KMS-11 (cell line): ENCODE data around the gene CD6.

Source experiments
- H2AFZ ChIP-seq: fragments of 200-600 bp; sonication (generic); 2 replicates; pipeline ENCODE4 v1.6.1; 2016; ENCODE audit warnings: antibody characterized with exemption, mixed run types, low read depth
- H3K27ac ChIP-seq: fragments of 200-600 bp; sonication (generic); 2 replicates; pipeline ENCODE4 v1.6.1; 2016; ENCODE audit warnings: mild to moderate bottlenecking, mixed run types
- H3K27me3 ChIP-seq: fragments of 200-600 bp; sonication (generic); 2 replicates; pipeline ENCODE4 v1.6.1; 2017; ENCODE audit warnings: mild to moderate bottlenecking, low read depth, mixed run types, moderate library complexity; ENCODE audit not compliant: insufficient read depth
- H3K36me3 ChIP-seq: fragments of 200-600 bp; sonication (generic); 2 replicates; pipeline ENCODE4 v1.6.1; 2017; ENCODE audit warnings: mild to moderate bottlenecking, mixed run types; ENCODE audit not compliant: insufficient read depth
- H3K4me1 ChIP-seq: fragments of 200-600 bp; sonication (generic); 2 replicates; pipeline ENCODE4 v1.6.1; 2016; ENCODE audit warnings: mild to moderate bottlenecking, low read depth, mixed run types; ENCODE audit not compliant: poor library complexity, severe bottlenecking
- H3K4me2 ChIP-seq: fragments of 200-600 bp; sonication (generic); 2 replicates; pipeline ENCODE4 v1.7.0; 2016; ENCODE audit warnings: mild to moderate bottlenecking, mixed run types
- H3K4me3 ChIP-seq: fragments of 200-600 bp; sonication (generic); IDR thresholded peaks from 2 replicates; pipeline ENCODE4 v1.6.1; 2017; ENCODE audit warnings: low read depth, low read length, mixed read lengths; ENCODE audit not compliant: insufficient read depth
- H3K79me2 ChIP-seq: fragments of 200-600 bp; sonication (generic); 2 replicates; pipeline ENCODE4 v1.6.1; 2016; ENCODE audit warnings: low read depth, mixed run types; ENCODE audit not compliant: insufficient read depth
- H3K9ac ChIP-seq: fragments of 200-600 bp; sonication (generic); 2 replicates; pipeline ENCODE4 v1.6.1; 2016; ENCODE audit warnings: mild to moderate bottlenecking, mixed run types
- H4K20me1 ChIP-seq: fragments of 200-600 bp; sonication (generic); 2 replicates; pipeline ENCODE4 v1.6.1; 2016; ENCODE audit warnings: mild to moderate bottlenecking, mixed run types; ENCODE audit not compliant: insufficient read depth
- CTCF ChIP-seq: fragments of 200-600 bp; sonication (generic); conservative IDR thresholded peaks from 2 replicates; pipeline ENCODE4 v1.6.1; 2017; ENCODE audit warnings: low read depth, mild to moderate bottlenecking, antibody characterized with exemption, low read length, moderate library complexity, mixed read lengths

The CD6 gene

GRCh38 chr11:60941371-60942119, 29.9 kb upstream of the CD6 start:
- no peak for TF ChIP-seq CTCF
- H3K36me3 ChIP-seq, result no peaks in the 10 kb centered on the region
- H3K4me1 ChIP-seq, result peaks cover 9% of the 10 kb centered on the region
- no peak overlapping the region for H2AFZ ChIP-seq
- no peaks in the 10 kb centered on the region; the same call in 1 of the 2 replicates for H3K27me3 ChIP-seq
- no peak overlapping the region for H3K27ac ChIP-seq
- no peak overlapping the region for H3K9ac ChIP-seq
- H3K4me2 ChIP-seq, result no peak overlapping the region
- no peak overlapping the region for H3K4me3 ChIP-seq
- no peaks in the 10 kb centered on the region for H3K79me2 ChIP-seq
- no peaks in the 10 kb centered on the region for H4K20me1 ChIP-seq

GRCh38 chr11:60942219-60942618, 29.3 kb upstream of the CD6 start:
- Histone ChIP-seq H3K4me3 (no peak overlapping the region), H3K4me1 (peaks cover 9% of the 10 kb centered on the region), H3K27me3 (no peaks in the 10 kb centered on the region; the same call in 1 of the 2 replicates), H3K27ac (no peak overlapping the region), H3K9ac (no peak overlapping the region), H3K36me3 (no peaks in the 10 kb centered on the region), H4K20me1 (no peaks in the 10 kb centered on the region), H3K79me2 (no peaks in the 10 kb centered on the region), H3K4me2 (no peak overlapping the region), H2AFZ (no peak overlapping the region)
- no peak for TF ChIP-seq CTCF

GRCh38 chr11:60942970-60943565, 28.4 kb upstream of the CD6 start:
- Histone ChIP-seq H4K20me1 (no peaks in the 10 kb centered on the region), H2AFZ (no peak overlapping the region), H3K79me2 (no peaks in the 10 kb centered on the region), H3K27me3 (no peaks in the 10 kb centered on the region; the same call in 1 of the 2 replicates), H3K4me3 (no peak overlapping the region), H3K4me2 (no peak overlapping the region), H3K27ac (no peak overlapping the region), H3K36me3 (no peaks in the 10 kb centered on the region), H3K4me1 (peaks cover 9% of the 10 kb centered on the region), H3K9ac (no peak overlapping the region)
- TF ChIP-seq CTCF, result no peak

- Histone ChIP-seq H2AFZ (no peak overlapping the region), H3K9ac (no peak overlapping the region), H3K36me3 (no peaks in the 10 kb centered on the region), H3K79me2 (no peaks in the 10 kb centered on the region), H3K27ac (no peak overlapping the region), H3K4me1 (peaks cover 6% of the 10 kb centered on the region), H4K20me1 (no peaks in the 10 kb centered on the region), H3K4me2 (no peak overlapping the region), H3K4me3 (no peak overlapping the region), H3K27me3 (no peaks in the 10 kb centered on the region)
- TF ChIP-seq CTCF, result no peak; the same call in 1 of the 2 replicates
Measured at GRCh38 chr11:60944490-60945294, 26.8 kb upstream of the CD6 start.
